HG03521 (cell line): ENCODE data around the gene COPG2.
"Not testable (repeated sequence)": the region's sequence is repeated elsewhere in the genome, so short reads cannot be mapped to it uniquely, and the experiment has no call there.

Experiments used
- ATAC-seq: cut with Tn5 transposase; IDR thresholded peaks from one replicate; pipeline ENCODE4 v1.9.1; 2021; ENCODE audit warnings: mild to moderate bottlenecking, moderate library complexity; ENCODE audit not compliant: unreplicated experiment

The COPG2 gene

GRCh38 chr7:130566168-130566897 lies 102.2 kb downstream of the COPG2 start:
- no peak for ATAC-seq

- no peak for ATAC-seq
These were observed 107.6 kb downstream of the COPG2 start for GRCh38 chr7:130560972-130561371.

- ATAC-seq: no peak
These were observed 109.4 kb downstream of the COPG2 start for GRCh38 chr7:130559184-130559583.

GRCh38 chr7:130554481-130554880 lies 114.1 kb downstream of the COPG2 start:
- no peak for ATAC-seq

GRCh38 chr7:130553398-130554029 lies 115.0 kb downstream of the COPG2 start:
- ATAC-seq: no peak

- ATAC-seq: no peak
These were observed 124.2 kb downstream of the COPG2 start for GRCh38 chr7:130544356-130544755.

GRCh38 chr7:130543487-130544010 lies 125.0 kb downstream of the COPG2 start:
- ATAC-seq: no peak

GRCh38 chr7:130542297-130542696 lies 126.3 kb downstream of the COPG2 start:
- ATAC-seq: not testable (repeated sequence)

- not testable (repeated sequence) for ATAC-seq
These were observed 127.3 kb downstream of the COPG2 start for GRCh38 chr7:130541287-130541686.

GRCh38 chr7:130537894-130538293 lies 130.7 kb downstream of the COPG2 start:
- ATAC-seq: not testable (repeated sequence)

- no peak for ATAC-seq
These were observed 139.1 kb downstream of the COPG2 start for GRCh38 chr7:130529417-130529816.

- ATAC-seq: not testable (repeated sequence)
These were observed 140.7 kb downstream of the COPG2 start for GRCh38 chr7:130527752-130528355.

- no peak for ATAC-seq
These were observed 143.9 kb downstream of the COPG2 start for GRCh38 chr7:130524628-130525027.

- not testable (repeated sequence) for ATAC-seq
These were observed 144.9 kb downstream of the COPG2 start for GRCh38 chr7:130523519-130524125.

GRCh38 chr7:130521258-130521951 lies 147.1 kb downstream of the COPG2 start:
- no peak for ATAC-seq

- ATAC-seq: no peak
These were observed 153.1 kb downstream of the COPG2 start for GRCh38 chr7:130515315-130516040.

GRCh38 chr7:130513447-130513846 lies 155.1 kb downstream of the COPG2 start:
- no peak for ATAC-seq

GRCh38 chr7:130512038-130512437 lies 156.5 kb downstream of the COPG2 start:
- ATAC-seq: not testable (repeated sequence)

- no peak for ATAC-seq
These were observed 162.2 kb downstream of the COPG2 start for GRCh38 chr7:130506358-130506757.

GRCh38 chr7:130505753-130506152 lies 162.8 kb downstream of the COPG2 start:
- no peak for ATAC-seq
